Measurements from ENCODE around the gene NCKAP5. TPM values are rescaled to one million over a fixed set of nuclear protein-coding genes. Genes with fewer than 3 reads are reported as not detected.

NCKAP5 gene
- total RNA-seq, 1 donor from 2014 or later: 27.9 TPM

GRCh38 chr2:132692816-132693215 lies 875.4 kb downstream of the NCKAP5 start:
- H3K27ac Mint-ChIP-seq (ENCODE audit: unreplicated experiment): no peak overlapping the region
- no peaks in the 10 kb centered on the region for H3K27me3 Mint-ChIP-seq (ENCODE audit: low read depth)
- peaks cover 13% of the 10 kb centered on the region for H3K36me3 Mint-ChIP-seq (ENCODE audit: low read depth)
- no peak for DNase-seq (ENCODE audit: low read depth, low spot score)
- no peak for TF ChIP-seq CTCF (conservative IDR thresholded peaks at IDR 0.05)
- H3K9me3 Mint-ChIP-seq: peaks cover 4% of the 10 kb centered on the region
- H3K4me3 Mint-ChIP-seq: no peak overlapping the region
- H3K4me1 Mint-ChIP-seq: peaks cover 20% of the 10 kb centered on the region

DNA sequence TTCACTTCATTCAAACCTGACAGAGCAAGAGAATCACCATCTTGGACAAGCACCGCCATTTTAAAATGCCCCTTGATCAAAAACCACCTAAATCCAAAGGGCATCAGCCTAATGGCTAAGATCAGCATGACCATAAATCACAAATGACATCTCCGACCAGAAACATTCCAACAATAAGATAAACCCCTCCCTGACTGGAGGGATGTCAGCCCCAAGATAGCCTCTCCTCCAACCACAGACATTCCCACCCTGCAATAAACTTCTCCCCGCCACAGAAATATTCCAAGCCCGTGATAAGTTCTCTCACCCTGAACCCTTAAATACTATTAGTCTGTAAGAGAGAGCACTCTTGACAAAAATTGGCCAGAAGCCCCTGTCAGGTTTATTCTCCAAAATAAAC lies 876.7 kb downstream of the NCKAP5 start:
- DNase-seq (ENCODE audit: low read depth, low spot score): no peak
- peaks cover 8% of the 10 kb centered on the region for H3K4me1 Mint-ChIP-seq
- peaks cover 4% of the 10 kb centered on the region for H3K9me3 Mint-ChIP-seq
- peaks cover 13% of the 10 kb centered on the region for H3K36me3 Mint-ChIP-seq (ENCODE audit: low read depth)
- no peak for TF ChIP-seq CTCF (conservative IDR thresholded peaks at IDR 0.05)
- no peak overlapping the region for H3K27ac Mint-ChIP-seq (ENCODE audit: unreplicated experiment)
- H3K4me3 Mint-ChIP-seq: no peak overlapping the region
- H3K27me3 Mint-ChIP-seq (ENCODE audit: low read depth): no peaks in the 10 kb centered on the region

GRCh38 chr2:132690664-132691303 lies 877.5 kb downstream of the NCKAP5 start:
- H3K36me3 Mint-ChIP-seq (ENCODE audit: low read depth): peaks cover 13% of the 10 kb centered on the region
- TF ChIP-seq CTCF (conservative IDR thresholded peaks at IDR 0.05): no peak
- H3K4me3 Mint-ChIP-seq: no peak overlapping the region
- H3K9me3 Mint-ChIP-seq: peaks cover 4% of the 10 kb centered on the region
- H3K27ac Mint-ChIP-seq (ENCODE audit: unreplicated experiment): peak overlapping the region; percentile 68
- DNase-seq (ENCODE audit: low read depth, low spot score): no peak
- H3K4me1 Mint-ChIP-seq: peaks cover 5% of the 10 kb centered on the region
- H3K27me3 Mint-ChIP-seq (ENCODE audit: low read depth): no peaks in the 10 kb centered on the region

DNA sequence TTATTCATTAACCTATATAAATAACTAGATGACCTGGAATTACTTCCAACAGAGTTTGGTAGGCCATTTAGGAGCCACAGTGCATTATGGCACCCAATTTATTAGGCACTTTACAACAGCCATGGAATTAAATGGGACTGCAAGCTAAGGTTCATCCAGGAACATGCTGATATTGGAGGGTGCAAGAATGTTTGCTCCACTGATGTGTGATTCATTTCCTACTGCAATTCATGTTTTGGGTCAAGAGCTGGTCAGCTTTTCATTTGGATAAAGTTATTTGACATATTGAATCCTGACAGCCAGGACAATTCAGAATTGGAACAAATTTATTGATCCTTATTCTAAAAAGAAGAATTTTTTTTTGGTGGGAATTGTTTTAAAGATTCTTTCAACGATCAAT lies 886.5 kb downstream of the NCKAP5 start:
- TF ChIP-seq CTCF (conservative IDR thresholded peaks at IDR 0.05): no peak
- DNase-seq (ENCODE audit: low read depth, low spot score): no peak
- Mint-ChIP-seq H3K36me3 (ENCODE audit: low read depth) (no peaks in the 10 kb centered on the region), H3K9me3 (no peaks in the 10 kb centered on the region), H3K4me1 (no peaks in the 10 kb centered on the region), H3K27me3 (ENCODE audit: low read depth) (no peaks in the 10 kb centered on the region), H3K27ac (ENCODE audit: unreplicated experiment) (no peak overlapping the region), H3K4me3 (no peak overlapping the region)

DNA sequence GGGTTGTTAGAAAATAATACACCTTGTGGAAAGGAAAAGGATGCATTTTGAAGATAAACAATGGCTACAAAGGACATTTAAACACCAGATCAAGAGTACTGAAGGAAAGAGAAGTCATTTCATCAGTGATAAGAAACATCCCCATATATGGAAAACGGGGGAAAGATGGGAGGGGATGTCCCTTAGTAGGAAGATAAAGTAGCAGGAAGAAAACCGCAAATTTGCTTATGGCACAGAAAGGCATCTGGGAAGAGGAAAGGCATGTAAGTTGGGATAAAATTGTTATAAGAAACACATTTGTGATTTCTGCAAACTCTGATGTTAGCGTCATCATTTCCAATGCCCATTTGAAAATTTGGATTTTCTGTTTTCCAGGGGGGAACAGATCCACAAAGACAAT lies 887.7 kb downstream of the NCKAP5 start:
- H3K4me3 Mint-ChIP-seq: no peak overlapping the region
- H3K27me3 Mint-ChIP-seq (ENCODE audit: low read depth): no peaks in the 10 kb centered on the region
- TF ChIP-seq CTCF (conservative IDR thresholded peaks at IDR 0.05): no peak
- no peaks in the 10 kb centered on the region for H3K36me3 Mint-ChIP-seq (ENCODE audit: low read depth)
- H3K4me1 Mint-ChIP-seq: no peaks in the 10 kb centered on the region
- DNase-seq (ENCODE audit: low read depth, low spot score): no peak
- H3K27ac Mint-ChIP-seq (ENCODE audit: unreplicated experiment): no peak overlapping the region
- H3K9me3 Mint-ChIP-seq: no peaks in the 10 kb centered on the region

All from neural crest cell (in vitro differentiated cells).